ENCODE data around the gene MDH2.
"Not testable (repeated sequence)": the region's sequence is repeated elsewhere in the genome, so short reads cannot be mapped to it uniquely, and the experiment has no call there.

Gene MDH2

GRCh38 chr7:76057813-76058145 is 9.9 kb downstream of the MDH2 start:
- H3K27ac ChIP-seq (ENCODE audit: low read depth in 2 of 2, low read length in 2 of 2), result no peak overlapping the region
- no peaks in the 10 kb centered on the region for H3K9me3 ChIP-seq (ENCODE audit: control insufficient read depth in 2 of 2, low read length in 2 of 2)
- H3K9ac ChIP-seq (ENCODE audit: low read depth in 1 of 2, low read length in 2 of 2), result no peak overlapping the region
- H3K36me3 ChIP-seq (ENCODE audit: control insufficient read depth in 2 of 2, insufficient read depth in 2 of 2, low read length in 2 of 2), result peaks cover 64 to 85% of the 10 kb centered on the region in 2 donors
- H3K4me1 ChIP-seq (ENCODE audit: control insufficient read depth in 2 of 2, insufficient read depth in 2 of 2, low read length in 2 of 2), result peaks cover 9 to 10% of the 10 kb centered on the region in 2 donors
- H3K27me3 ChIP-seq (ENCODE audit: control insufficient read depth in 2 of 2, insufficient read depth in 2 of 2, low read length in 2 of 2), result no peaks in the 10 kb centered on the region
- H3K4me3 ChIP-seq (ENCODE audit: low read length in 2 of 2), result no peak overlapping the region

GRCh38 chr7:76058745-76059144 is 10.8 kb downstream of the MDH2 start:
- H3K27ac ChIP-seq (ENCODE audit: low read depth in 2 of 2, low read length in 2 of 2); H3K4me3 ChIP-seq (ENCODE audit: low read length in 2 of 2); H3K9me3 ChIP-seq (ENCODE audit: control insufficient read depth in 2 of 2, low read length in 2 of 2); H3K27me3 ChIP-seq (ENCODE audit: control insufficient read depth in 2 of 2, insufficient read depth in 2 of 2, low read length in 2 of 2); H3K4me1 ChIP-seq (ENCODE audit: control insufficient read depth in 2 of 2, insufficient read depth in 2 of 2, low read length in 2 of 2); H3K9ac ChIP-seq (ENCODE audit: low read depth in 1 of 2, low read length in 2 of 2): not testable (repeated sequence)
- H3K36me3 ChIP-seq (ENCODE audit: control insufficient read depth in 2 of 2, insufficient read depth in 2 of 2, low read length in 2 of 2), result peaks cover 63 to 89% of the 10 kb centered on the region in 2 donors

GRCh38 chr7:76060842-76061241 is 12.9 kb downstream of the MDH2 start:
- Histone ChIP-seq H3K9me3 (ENCODE audit: control insufficient read depth in 2 of 2, low read length in 2 of 2) (no peaks in the 10 kb centered on the region), H3K36me3 (ENCODE audit: control insufficient read depth in 2 of 2, insufficient read depth in 2 of 2, low read length in 2 of 2) (peaks cover 75 to 91% of the 10 kb centered on the region in 2 donors), H3K27me3 (ENCODE audit: control insufficient read depth in 2 of 2, insufficient read depth in 2 of 2, low read length in 2 of 2) (no peaks in the 10 kb centered on the region), H3K27ac (ENCODE audit: low read depth in 2 of 2, low read length in 2 of 2) (no peak overlapping the region), H3K4me1 (ENCODE audit: control insufficient read depth in 2 of 2, insufficient read depth in 2 of 2, low read length in 2 of 2) (peaks cover 7 to 10% of the 10 kb centered on the region in 2 donors), H3K9ac (ENCODE audit: low read depth in 1 of 2, low read length in 2 of 2) (no peak overlapping the region), H3K4me3 (ENCODE audit: low read length in 2 of 2) (no peak overlapping the region)

- H3K36me3 ChIP-seq (ENCODE audit: control insufficient read depth in 2 of 2, insufficient read depth in 2 of 2, low read length in 2 of 2), result peaks cover 78 to 97% of the 10 kb centered on the region in 2 donors
- no peaks in the 10 kb centered on the region for H3K9me3 ChIP-seq (ENCODE audit: control insufficient read depth in 2 of 2, low read length in 2 of 2)
- H3K4me1 ChIP-seq (ENCODE audit: control insufficient read depth in 2 of 2, insufficient read depth in 2 of 2, low read length in 2 of 2), result peaks cover 2 to 6% of the 10 kb centered on the region in 2 donors
- no peaks in the 10 kb centered on the region for H3K27me3 ChIP-seq (ENCODE audit: control insufficient read depth in 2 of 2, insufficient read depth in 2 of 2, low read length in 2 of 2)
- H3K9ac ChIP-seq (ENCODE audit: low read depth in 1 of 2, low read length in 2 of 2), result no peak overlapping the region
- H3K4me3 ChIP-seq (ENCODE audit: low read length in 2 of 2), result no peak overlapping the region
- H3K27ac ChIP-seq (ENCODE audit: low read depth in 2 of 2, low read length in 2 of 2), result no peak overlapping the region
Measured at GRCh38 chr7:76062254-76062653, 14.3 kb downstream of the MDH2 start.

- H3K4me1 ChIP-seq (ENCODE audit: control insufficient read depth in 2 of 2, insufficient read depth in 2 of 2, low read length in 2 of 2), result no peaks in the 10 kb centered on the region
- no peak overlapping the region for H3K4me3 ChIP-seq (ENCODE audit: low read length in 2 of 2)
- no peaks in the 10 kb centered on the region for H3K27me3 ChIP-seq (ENCODE audit: control insufficient read depth in 2 of 2, insufficient read depth in 2 of 2, low read length in 2 of 2)
- H3K36me3 ChIP-seq (ENCODE audit: control insufficient read depth in 2 of 2, insufficient read depth in 2 of 2, low read length in 2 of 2), result peaks cover 71 to 89% of the 10 kb centered on the region in 2 donors
- H3K9me3 ChIP-seq (ENCODE audit: control insufficient read depth in 2 of 2, low read length in 2 of 2), result no peaks in the 10 kb centered on the region
- H3K27ac ChIP-seq (ENCODE audit: low read depth in 2 of 2, low read length in 2 of 2), result no peak overlapping the region
- H3K9ac ChIP-seq (ENCODE audit: low read depth in 1 of 2, low read length in 2 of 2), result no peak overlapping the region
Measured at GRCh38 chr7:76063114-76063513, 15.2 kb downstream of the MDH2 start.

GRCh38 chr7:76063525-76063924 is 15.6 kb downstream of the MDH2 start:
- no peak overlapping the region for H3K9ac ChIP-seq (ENCODE audit: low read depth in 1 of 2, low read length in 2 of 2)
- H3K27me3 ChIP-seq (ENCODE audit: control insufficient read depth in 2 of 2, insufficient read depth in 2 of 2, low read length in 2 of 2), result no peaks in the 10 kb centered on the region
- H3K36me3 ChIP-seq (ENCODE audit: control insufficient read depth in 2 of 2, insufficient read depth in 2 of 2, low read length in 2 of 2), result peaks cover 67 to 85% of the 10 kb centered on the region in 2 donors
- H3K4me1 ChIP-seq (ENCODE audit: control insufficient read depth in 2 of 2, insufficient read depth in 2 of 2, low read length in 2 of 2), result no peaks in the 10 kb centered on the region
- no peak overlapping the region for H3K4me3 ChIP-seq (ENCODE audit: low read length in 2 of 2)
- no peak overlapping the region for H3K27ac ChIP-seq (ENCODE audit: low read depth in 2 of 2, low read length in 2 of 2)
- no peaks in the 10 kb centered on the region for H3K9me3 ChIP-seq (ENCODE audit: control insufficient read depth in 2 of 2, low read length in 2 of 2)

- no peak overlapping the region for H3K9ac ChIP-seq (ENCODE audit: low read depth in 1 of 2, low read length in 2 of 2)
- H3K4me3 ChIP-seq (ENCODE audit: low read length in 2 of 2), result no peak overlapping the region
- H3K27ac ChIP-seq (ENCODE audit: low read depth in 2 of 2, low read length in 2 of 2), result no peak overlapping the region
- H3K4me1 ChIP-seq (ENCODE audit: control insufficient read depth in 2 of 2, insufficient read depth in 2 of 2, low read length in 2 of 2), result no peaks in the 10 kb centered on the region
- peaks cover 60 to 76% of the 10 kb centered on the region in 2 donors for H3K36me3 ChIP-seq (ENCODE audit: control insufficient read depth in 2 of 2, insufficient read depth in 2 of 2, low read length in 2 of 2)
- no peaks in the 10 kb centered on the region for H3K9me3 ChIP-seq (ENCODE audit: control insufficient read depth in 2 of 2, low read length in 2 of 2)
- no peaks in the 10 kb centered on the region for H3K27me3 ChIP-seq (ENCODE audit: control insufficient read depth in 2 of 2, insufficient read depth in 2 of 2, low read length in 2 of 2)
Measured at GRCh38 chr7:76064208-76064970, 16.5 kb downstream of the MDH2 start.

GRCh38 chr7:76065016-76065612 is 17.2 kb downstream of the MDH2 start:
- no peak overlapping the region for H3K9ac ChIP-seq (ENCODE audit: low read depth in 1 of 2, low read length in 2 of 2)
- H3K4me3 ChIP-seq (ENCODE audit: low read length in 2 of 2), result no peak overlapping the region
- no peak overlapping the region for H3K27ac ChIP-seq (ENCODE audit: low read depth in 2 of 2, low read length in 2 of 2)
- H3K9me3 ChIP-seq (ENCODE audit: control insufficient read depth in 2 of 2, low read length in 2 of 2), result no peaks in the 10 kb centered on the region
- H3K27me3 ChIP-seq (ENCODE audit: control insufficient read depth in 2 of 2, insufficient read depth in 2 of 2, low read length in 2 of 2), result no peaks in the 10 kb centered on the region
- no peaks in the 10 kb centered on the region for H3K4me1 ChIP-seq (ENCODE audit: control insufficient read depth in 2 of 2, insufficient read depth in 2 of 2, low read length in 2 of 2)
- H3K36me3 ChIP-seq (ENCODE audit: control insufficient read depth in 2 of 2, insufficient read depth in 2 of 2, low read length in 2 of 2), result peaks cover 53 to 69% of the 10 kb centered on the region in 2 donors

GRCh38 chr7:76066716-76067503 is 19.0 kb downstream of the MDH2 start:
- Histone ChIP-seq H3K36me3 (ENCODE audit: control insufficient read depth in 2 of 2, insufficient read depth in 2 of 2, low read length in 2 of 2) (peaks cover 36 to 51% of the 10 kb centered on the region in 2 donors), H3K9ac (ENCODE audit: low read depth in 1 of 2, low read length in 2 of 2) (no peak overlapping the region), H3K4me1 (ENCODE audit: control insufficient read depth in 2 of 2, insufficient read depth in 2 of 2, low read length in 2 of 2) (no peaks in the 10 kb centered on the region), H3K4me3 (ENCODE audit: low read length in 2 of 2) (no peak overlapping the region), H3K9me3 (ENCODE audit: control insufficient read depth in 2 of 2, low read length in 2 of 2) (no peaks in the 10 kb centered on the region), H3K27ac (ENCODE audit: low read depth in 2 of 2, low read length in 2 of 2) (no peak overlapping the region), H3K27me3 (ENCODE audit: control insufficient read depth in 2 of 2, insufficient read depth in 2 of 2, low read length in 2 of 2) (no peaks in the 10 kb centered on the region)

- H3K36me3 ChIP-seq (ENCODE audit: control insufficient read depth in 2 of 2, insufficient read depth in 2 of 2, low read length in 2 of 2), result peaks cover 28 to 30% of the 10 kb centered on the region in 2 donors
- no peak overlapping the region for H3K4me3 ChIP-seq (ENCODE audit: low read length in 2 of 2)
- no peaks in the 10 kb centered on the region for H3K4me1 ChIP-seq (ENCODE audit: control insufficient read depth in 2 of 2, insufficient read depth in 2 of 2, low read length in 2 of 2)
- H3K27ac ChIP-seq (ENCODE audit: low read depth in 2 of 2, low read length in 2 of 2), result no peak overlapping the region
- H3K9ac ChIP-seq (ENCODE audit: low read depth in 1 of 2, low read length in 2 of 2), result no peak overlapping the region
- H3K9me3 ChIP-seq (ENCODE audit: control insufficient read depth in 2 of 2, low read length in 2 of 2), result no peaks in the 10 kb centered on the region
- H3K27me3 ChIP-seq (ENCODE audit: control insufficient read depth in 2 of 2, insufficient read depth in 2 of 2, low read length in 2 of 2), result no peaks in the 10 kb centered on the region
Measured at GRCh38 chr7:76069238-76069638, 21.3 kb downstream of the MDH2 start.
